HG02840 (cell line): ENCODE results near the gene SEMA5B.

Experiments used
- ATAC-seq: cut with Tn5 transposase; IDR thresholded peaks from one replicate; pipeline ENCODE4 v1.9.1; 2021; ENCODE audit warnings: mild to moderate bottlenecking, moderate library complexity, moderate number of reproducible peaks; ENCODE audit not compliant: unreplicated experiment, low FRiP score

The SEMA5B gene

GRCh38 chr3:122873741-122874515 is 153.6 kb downstream of the SEMA5B start:
- no peak for ATAC-seq

DNA sequence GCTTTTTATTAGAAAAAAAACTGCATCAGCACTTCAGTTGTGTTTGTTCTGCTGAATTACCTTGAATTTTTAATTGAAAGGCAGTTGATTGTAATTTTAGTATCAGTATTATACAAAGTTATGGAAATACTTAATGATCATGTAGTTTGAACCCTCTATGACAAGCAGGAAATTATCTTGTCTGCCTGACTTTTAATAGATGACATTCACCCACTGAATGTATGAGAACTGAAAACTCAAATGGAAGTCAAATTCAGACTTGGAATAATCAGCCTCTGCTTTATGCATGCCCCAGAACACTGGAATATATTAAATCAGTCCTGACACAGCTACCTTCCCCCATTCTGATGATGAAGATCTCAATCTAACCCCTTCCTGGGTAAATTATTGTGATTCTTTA is 159.2 kb downstream of the SEMA5B start:
- ATAC-seq, result no peak

- no peak for ATAC-seq
Observed at GRCh38 chr3:122864498-122864897, 163.1 kb downstream of the SEMA5B start.

DNA sequence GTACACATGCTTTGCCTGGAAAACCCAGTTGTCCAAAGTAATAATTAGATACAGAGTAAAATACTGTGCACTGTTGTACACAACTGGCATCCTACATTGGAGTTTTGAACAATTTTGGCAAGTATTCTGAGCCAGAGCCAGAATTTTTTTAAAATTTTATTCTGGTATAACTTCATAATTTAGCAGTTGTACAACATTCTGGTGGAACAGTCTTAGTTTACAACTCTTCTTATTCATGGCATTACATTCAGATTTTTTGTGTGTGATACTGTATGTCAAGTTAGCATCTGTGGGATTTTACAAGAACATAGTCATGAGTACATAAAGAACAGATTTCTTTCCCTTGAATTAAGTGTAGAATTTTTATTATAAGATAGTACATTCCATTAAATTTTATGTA is 165.2 kb downstream of the SEMA5B start:
- ATAC-seq, result no peak
